ENCODE measurements around the gene OR8J3.

GRCh38 chr11:56093008-56093407 lies 47.0 kb downstream of the OR8J3 start, which contains the start of gene OR8I2:
- TF ChIP-seq EZH2phosphoT487 (IDR thresholded peaks at IDR 0.05; ENCODE audit: insufficient read depth, low read depth) (no peak), EZH2 (IDR thresholded peaks at IDR 0.05; ENCODE audit: insufficient read depth, poor library complexity, severe bottlenecking) (no peak)
